Measurements from ENCODE around the gene ZDHHC21.

ZDHHC21 gene

GRCh38 chr9:14652729-14653377, 40.4 kb downstream of the ZDHHC21 start:
- Histone ChIP-seq H2BK120ac (ENCODE audit: low read depth, low read length) (no peak overlapping the region), H3K23ac (ENCODE audit: low read depth, low read length, poor library complexity) (no peak overlapping the region), H3K27me3 (ENCODE audit: control insufficient read depth in 3 of 3, insufficient read depth in 3 of 3, low read depth in 1 of 3, low read length in 3 of 3) (no peaks in the 10 kb centered on the region), H3K9me3 (replicated peaks in 1 of 2; ENCODE audit: control insufficient read depth in 2 of 2, insufficient read depth in 1 of 2, low read depth in 1 of 2, low read length in 2 of 2) (peaks cover 0 to 25% of the 10 kb centered on the region in 2 donors), H3K18ac (ENCODE audit: low read length) (no peak overlapping the region), H3K27ac (replicated peaks; ENCODE audit: low read length) (no peak overlapping the region), H2BK15ac (ENCODE audit: low read length) (no peak overlapping the region), H3K4ac (ENCODE audit: low read length) (no peak overlapping the region), H4K91ac (ENCODE audit: low read depth, low read length, poor library complexity) (no peak overlapping the region), H3K79me1 (ENCODE audit: low read depth, low read length) (no peaks in the 10 kb centered on the region), H3K14ac (ENCODE audit: low read length) (no peak overlapping the region), H3K4me2 (ENCODE audit: insufficient read depth, low read length, poor library complexity, severe bottlenecking) (no peak overlapping the region), H3K4me3 (ENCODE audit: low read length in 2 of 2) (no peak overlapping the region), H2AFZ (ENCODE audit: low read length) (no peak overlapping the region), H2AK5ac (ENCODE audit: low read depth, low read length) (no peak overlapping the region), H3K36me3 (replicated peaks in 1 of 2; ENCODE audit: control insufficient read depth in 2 of 2, insufficient read depth in 2 of 2, low read length in 2 of 2) (peaks cover 0 to 18% of the 10 kb centered on the region in 2 donors), H2BK12ac (ENCODE audit: low read length) (no peak overlapping the region), H3K9ac (ENCODE audit: low read depth, low read length, poor library complexity) (no peak overlapping the region), H3K4me1 (ENCODE audit: control insufficient read depth in 2 of 2, insufficient read depth in 1 of 2, low read depth in 1 of 2, low read length in 2 of 2) (no peaks in the 10 kb centered on the region), H2BK5ac (ENCODE audit: low read length) (no peak overlapping the region), H4K8ac (ENCODE audit: low read depth, low read length) (no peak overlapping the region)
- peak; percentile 14 for DNase-seq (ENCODE audit: low spot score)
- WGBS, 2 donors (ENCODE audit: extremely low coverage in 2 of 2, insufficient read length in 2 of 2, insufficient replicate concordance in 1 of 2): no CpG with 5 or more reads among the region's 4 CpGs

DNA sequence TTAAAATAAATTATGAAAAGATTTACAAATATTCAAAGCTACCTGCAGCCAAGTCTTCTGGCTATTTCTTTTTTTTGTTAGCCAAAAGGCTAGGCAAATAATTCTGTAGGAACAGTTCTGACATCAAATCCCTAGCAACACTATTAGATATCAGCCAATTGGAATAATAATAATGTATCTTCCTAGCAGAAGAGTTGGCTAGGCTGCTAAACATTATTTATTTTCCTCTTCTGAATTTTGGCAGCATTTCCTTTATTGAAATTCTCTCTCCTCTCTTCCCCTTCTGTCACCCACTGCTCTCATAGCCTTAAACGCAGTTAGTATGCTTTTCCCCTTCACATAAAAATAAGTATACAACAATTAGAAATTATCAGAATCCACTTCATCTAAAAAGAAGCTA, 42.6 kb downstream of the ZDHHC21 start:
- Histone ChIP-seq H3K14ac (ENCODE audit: low read length) (no peak overlapping the region), H3K4me2 (ENCODE audit: insufficient read depth, low read length, poor library complexity, severe bottlenecking) (no peak overlapping the region), H3K18ac (ENCODE audit: low read length) (no peak overlapping the region), H2BK5ac (ENCODE audit: low read length) (no peak overlapping the region), H3K36me3 (replicated peaks in 1 of 2; ENCODE audit: control insufficient read depth in 2 of 2, insufficient read depth in 2 of 2, low read length in 2 of 2) (peaks cover 0 to 11% of the 10 kb centered on the region in 2 donors), H4K8ac (ENCODE audit: low read depth, low read length) (no peak overlapping the region), H2AFZ (ENCODE audit: low read length) (no peak overlapping the region), H3K79me1 (ENCODE audit: low read depth, low read length) (no peaks in the 10 kb centered on the region), H3K27ac (replicated peaks; ENCODE audit: low read length) (no peak overlapping the region), H3K9ac (ENCODE audit: low read depth, low read length, poor library complexity) (no peak overlapping the region), H4K91ac (ENCODE audit: low read depth, low read length, poor library complexity) (no peak overlapping the region), H3K27me3 (ENCODE audit: control insufficient read depth in 3 of 3, insufficient read depth in 3 of 3, low read depth in 1 of 3, low read length in 3 of 3) (no peaks in the 10 kb centered on the region), H3K9me3 (replicated peaks in 1 of 2; ENCODE audit: control insufficient read depth in 2 of 2, insufficient read depth in 1 of 2, low read depth in 1 of 2, low read length in 2 of 2) (peaks cover 0 to 22% of the 10 kb centered on the region in 2 donors), H2BK15ac (ENCODE audit: low read length) (no peak overlapping the region), H3K4me3 (ENCODE audit: low read length in 2 of 2) (no peak overlapping the region), H2BK120ac (ENCODE audit: low read depth, low read length) (no peak overlapping the region), H3K4ac (ENCODE audit: low read length) (no peak overlapping the region), H3K4me1 (ENCODE audit: control insufficient read depth in 2 of 2, insufficient read depth in 1 of 2, low read depth in 1 of 2, low read length in 2 of 2) (no peaks in the 10 kb centered on the region), H3K23ac (ENCODE audit: low read depth, low read length, poor library complexity) (no peak overlapping the region), H2AK5ac (ENCODE audit: low read depth, low read length) (no peak overlapping the region), H2BK12ac (ENCODE audit: low read length) (no peak overlapping the region)
- no peak for DNase-seq (ENCODE audit: low spot score)
- no CpG with 5 or more reads among the region's 1 CpG for WGBS, 2 donors (ENCODE audit: extremely low coverage in 2 of 2, insufficient read length in 2 of 2, insufficient replicate concordance in 1 of 2)

DNA sequence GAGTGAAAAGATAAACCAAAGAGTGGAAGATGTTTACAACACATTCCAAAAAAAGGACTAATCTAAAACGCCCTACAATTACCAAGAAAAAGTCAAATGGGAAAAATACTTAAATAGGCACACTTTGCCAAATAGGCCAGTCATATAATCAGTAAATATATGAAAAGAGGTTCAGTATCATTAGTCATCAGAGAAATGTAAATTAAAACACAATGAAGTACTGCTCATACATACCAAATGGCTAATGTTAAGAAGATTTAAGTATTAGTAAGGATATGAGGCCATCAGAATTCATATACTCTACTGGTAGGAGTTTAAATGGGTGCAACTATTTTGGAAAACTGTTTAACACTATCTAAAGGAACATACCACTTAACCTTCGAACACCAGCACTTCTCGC, 47.6 kb downstream of the ZDHHC21 start:
- H2BK120ac ChIP-seq (ENCODE audit: low read depth, low read length): no peak overlapping the region
- H2AK5ac ChIP-seq (ENCODE audit: low read depth, low read length): no peak overlapping the region
- no peak overlapping the region for H4K8ac ChIP-seq (ENCODE audit: low read depth, low read length)
- H3K14ac ChIP-seq (ENCODE audit: low read length): no peak overlapping the region
- H3K23ac ChIP-seq (ENCODE audit: low read depth, low read length, poor library complexity): no peak overlapping the region
- no peak overlapping the region for H2BK15ac ChIP-seq (ENCODE audit: low read length)
- H2BK12ac ChIP-seq (ENCODE audit: low read length): no peak overlapping the region
- H3K9me3 ChIP-seq (replicated peaks in 1 of 2; ENCODE audit: control insufficient read depth in 2 of 2, insufficient read depth in 1 of 2, low read depth in 1 of 2, low read length in 2 of 2): peaks cover 0 to 5% of the 10 kb centered on the region in 2 donors
- no peak overlapping the region for H3K9ac ChIP-seq (ENCODE audit: low read depth, low read length, poor library complexity)
- H2AFZ ChIP-seq (ENCODE audit: low read length): no peak overlapping the region
- H3K18ac ChIP-seq (ENCODE audit: low read length): no peak overlapping the region
- DNase-seq (ENCODE audit: low spot score): no peak
- H4K91ac ChIP-seq (ENCODE audit: low read depth, low read length, poor library complexity): no peak overlapping the region
- H2BK5ac ChIP-seq (ENCODE audit: low read length): no peak overlapping the region
- no peak overlapping the region for H3K27ac ChIP-seq (replicated peaks; ENCODE audit: low read length)
- no peaks in the 10 kb centered on the region for H3K4me1 ChIP-seq (ENCODE audit: control insufficient read depth in 2 of 2, insufficient read depth in 1 of 2, low read depth in 1 of 2, low read length in 2 of 2)
- H3K4ac ChIP-seq (ENCODE audit: low read length): no peak overlapping the region
- no peak overlapping the region for H3K4me2 ChIP-seq (ENCODE audit: insufficient read depth, low read length, poor library complexity, severe bottlenecking)
- H3K27me3 ChIP-seq (ENCODE audit: control insufficient read depth in 3 of 3, insufficient read depth in 3 of 3, low read depth in 1 of 3, low read length in 3 of 3): no peaks in the 10 kb centered on the region
- no peaks in the 10 kb centered on the region for H3K79me1 ChIP-seq (ENCODE audit: low read depth, low read length)
- WGBS, 2 donors (ENCODE audit: extremely low coverage in 2 of 2, insufficient read length in 2 of 2, insufficient replicate concordance in 1 of 2): no CpG with 5 or more reads among the region's 3 CpGs
- H3K36me3 ChIP-seq (replicated peaks in 1 of 2; ENCODE audit: control insufficient read depth in 2 of 2, insufficient read depth in 2 of 2, low read length in 2 of 2): peaks cover 0 to 4% of the 10 kb centered on the region in 2 donors
- no peak overlapping the region for H3K4me3 ChIP-seq (ENCODE audit: low read length in 2 of 2)

DNA sequence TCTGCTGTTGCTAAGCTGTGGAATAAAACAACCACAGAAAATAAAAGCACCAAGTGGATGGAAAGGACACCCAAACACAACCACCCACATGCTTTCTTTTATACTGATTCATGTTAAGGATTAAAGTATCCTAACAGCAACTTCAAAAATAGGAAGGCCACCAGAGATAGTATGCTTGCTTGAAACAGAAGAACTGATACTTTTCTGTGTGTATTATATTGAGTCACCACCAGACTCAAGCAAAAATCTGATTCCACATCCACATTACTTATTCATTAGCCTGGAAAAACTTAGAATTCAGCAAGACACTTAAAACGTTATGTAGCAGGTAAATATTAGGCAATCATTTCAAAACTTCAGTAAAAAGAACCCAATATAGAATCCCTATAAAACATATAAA, 52.3 kb downstream of the ZDHHC21 start:
- Histone ChIP-seq H3K79me1 (ENCODE audit: low read depth, low read length) (no peaks in the 10 kb centered on the region), H2BK15ac (ENCODE audit: low read length) (no peak overlapping the region), H3K18ac (ENCODE audit: low read length) (no peak overlapping the region), H3K9me3 (replicated peaks in 1 of 2; ENCODE audit: control insufficient read depth in 2 of 2, insufficient read depth in 1 of 2, low read depth in 1 of 2, low read length in 2 of 2) (peaks cover 0 to 8% of the 10 kb centered on the region in 2 donors), H4K8ac (ENCODE audit: low read depth, low read length) (no peak overlapping the region), H2AFZ (ENCODE audit: low read length) (no peak overlapping the region), H3K23ac (ENCODE audit: low read depth, low read length, poor library complexity) (no peak overlapping the region), H3K4me1 (ENCODE audit: control insufficient read depth in 2 of 2, insufficient read depth in 1 of 2, low read depth in 1 of 2, low read length in 2 of 2) (no peaks in the 10 kb centered on the region), H3K14ac (ENCODE audit: low read length) (no peak overlapping the region), H3K4ac (ENCODE audit: low read length) (no peak overlapping the region), H2BK5ac (ENCODE audit: low read length) (no peak overlapping the region), H3K4me3 (ENCODE audit: low read length in 2 of 2) (no peak overlapping the region), H4K91ac (ENCODE audit: low read depth, low read length, poor library complexity) (no peak overlapping the region), H3K27me3 (ENCODE audit: control insufficient read depth in 3 of 3, insufficient read depth in 3 of 3, low read depth in 1 of 3, low read length in 3 of 3) (no peaks in the 10 kb centered on the region), H3K9ac (ENCODE audit: low read depth, low read length, poor library complexity) (no peak overlapping the region), H2AK5ac (ENCODE audit: low read depth, low read length) (no peak overlapping the region), H3K36me3 (replicated peaks in 1 of 2; ENCODE audit: control insufficient read depth in 2 of 2, insufficient read depth in 2 of 2, low read length in 2 of 2) (peaks cover 0 to 4% of the 10 kb centered on the region in 2 donors), H2BK120ac (ENCODE audit: low read depth, low read length) (no peak overlapping the region), H3K4me2 (ENCODE audit: insufficient read depth, low read length, poor library complexity, severe bottlenecking) (no peak overlapping the region), H3K27ac (replicated peaks; ENCODE audit: low read length) (no peak overlapping the region), H2BK12ac (ENCODE audit: low read length) (no peak overlapping the region)
- DNase-seq (ENCODE audit: low spot score): no peak
- WGBS, 2 donors (ENCODE audit: extremely low coverage in 2 of 2, insufficient read length in 2 of 2, insufficient replicate concordance in 1 of 2): no CpG with 5 or more reads among the region's 1 CpG

Data from neuronal stem cell (in vitro differentiated cells).